HG03280 (cell line): Measurements from ENCODE around the gene CSRNP3.

Experiments used
- ATAC-seq: cut with Tn5 transposase; IDR thresholded peaks from one replicate; pipeline ENCODE4 v1.9.1; 2021; ENCODE audit warnings: mild to moderate bottlenecking, moderate library complexity; ENCODE audit not compliant: unreplicated experiment

CSRNP3 gene

DNA sequence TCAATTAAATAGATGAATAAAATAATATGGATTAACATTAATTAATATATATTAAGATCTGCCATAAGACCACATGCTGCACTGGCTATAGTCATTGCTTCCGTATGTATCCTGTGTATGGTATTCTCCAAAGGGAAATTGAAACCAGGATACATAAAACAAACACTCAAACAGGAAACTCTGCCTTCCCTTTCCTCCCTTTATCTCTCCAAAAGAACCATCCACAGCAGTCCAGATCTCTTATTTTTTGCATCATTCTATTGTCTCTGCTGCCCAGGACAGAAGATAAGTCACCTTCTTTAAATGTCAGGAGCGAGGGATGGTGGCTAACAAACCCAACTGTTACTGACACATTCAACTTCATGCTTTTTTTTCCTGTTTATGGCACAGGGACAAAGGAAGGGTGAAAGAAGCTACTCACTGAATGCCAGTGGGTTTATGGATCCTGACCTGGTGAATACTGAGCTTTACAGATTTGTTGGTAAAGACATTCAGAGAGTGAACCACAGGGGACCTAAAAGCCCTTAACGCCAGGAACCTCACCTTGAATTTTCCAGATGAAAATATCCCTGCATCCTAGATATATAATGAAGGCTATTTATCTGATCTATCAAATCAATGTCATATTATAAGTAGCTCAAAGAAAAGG, 67.5 kb downstream of the CSRNP3 start:
- no peak for ATAC-seq

DNA sequence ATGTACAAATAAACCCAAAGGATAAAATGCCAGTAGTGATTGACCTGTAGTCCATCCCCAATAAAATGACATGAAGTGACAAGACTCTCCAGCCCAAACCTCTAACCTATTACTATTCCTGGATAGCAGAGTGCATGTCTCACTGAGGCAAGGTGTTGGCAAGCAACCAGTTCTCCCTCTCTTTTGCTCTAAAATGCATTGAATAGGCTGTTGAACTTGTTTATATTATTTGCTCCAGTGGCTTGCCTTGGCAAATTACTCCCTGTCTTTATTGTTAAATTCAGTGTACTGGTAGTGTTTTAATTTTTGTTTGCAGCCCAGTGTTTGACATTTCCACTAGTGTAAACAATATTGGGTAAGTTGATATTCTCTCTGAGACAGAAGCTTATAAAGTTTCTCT, 70.5 kb downstream of the CSRNP3 start:
- ATAC-seq: no peak

DNA sequence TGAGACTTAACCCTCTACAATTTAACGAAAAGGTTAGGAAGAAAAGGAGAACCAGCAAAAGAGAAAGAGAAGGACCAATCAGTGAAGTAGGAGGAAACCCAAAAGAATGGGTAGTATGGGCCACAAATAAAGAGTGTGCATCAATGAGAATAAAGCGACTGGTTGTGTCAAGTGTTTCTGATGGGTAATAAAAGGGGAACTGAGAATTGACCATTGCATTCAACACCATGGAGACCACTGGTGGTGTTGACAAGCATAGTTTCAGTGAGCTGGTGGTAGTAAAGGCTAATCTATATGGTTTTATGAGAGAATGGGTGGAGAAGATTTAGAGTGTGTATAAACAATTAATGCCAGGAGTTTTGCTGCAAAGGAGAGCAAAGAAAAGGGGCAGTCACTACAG, 75.4 kb downstream of the CSRNP3 start:
- peak; percentile 92 for ATAC-seq

DNA sequence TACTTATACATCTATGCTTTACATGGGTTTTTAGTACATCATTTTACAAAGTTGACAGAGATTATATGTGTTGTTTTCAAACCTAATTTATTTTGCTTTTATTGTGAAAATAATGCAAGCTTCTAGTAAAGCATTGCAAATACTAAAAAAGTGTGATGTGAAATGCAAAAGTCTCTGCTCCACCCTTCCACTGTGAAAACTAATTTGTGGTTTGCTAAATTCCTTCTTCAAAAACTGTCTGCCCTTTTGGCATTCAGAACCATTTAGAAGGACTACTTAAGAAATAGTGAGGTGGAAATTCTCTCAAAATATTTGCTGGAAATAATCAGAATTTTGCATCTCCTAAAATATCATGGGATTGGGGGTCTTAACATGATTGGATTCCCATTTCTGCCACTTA, 78.4 kb downstream of the CSRNP3 start:
- no peak for ATAC-seq

DNA sequence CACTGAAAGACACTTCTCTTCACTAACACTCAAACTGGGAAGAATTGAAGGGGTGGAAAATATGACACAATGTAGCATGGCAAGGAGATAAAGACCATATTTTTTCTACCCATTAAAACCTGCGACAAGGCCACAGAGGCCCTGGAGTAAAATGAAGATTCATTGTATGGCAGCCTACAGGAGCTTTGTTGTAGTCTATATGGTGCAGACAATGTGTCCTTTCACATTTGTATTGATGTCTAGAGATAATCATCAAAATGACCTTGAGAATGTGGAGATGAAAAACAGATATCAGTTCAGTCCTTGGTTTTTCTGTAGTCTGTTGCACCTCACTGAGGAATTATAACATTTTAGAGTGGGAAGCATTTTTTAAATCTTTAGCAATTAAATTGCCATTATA, 80.1 kb downstream of the CSRNP3 start:
- ATAC-seq: no peak

DNA sequence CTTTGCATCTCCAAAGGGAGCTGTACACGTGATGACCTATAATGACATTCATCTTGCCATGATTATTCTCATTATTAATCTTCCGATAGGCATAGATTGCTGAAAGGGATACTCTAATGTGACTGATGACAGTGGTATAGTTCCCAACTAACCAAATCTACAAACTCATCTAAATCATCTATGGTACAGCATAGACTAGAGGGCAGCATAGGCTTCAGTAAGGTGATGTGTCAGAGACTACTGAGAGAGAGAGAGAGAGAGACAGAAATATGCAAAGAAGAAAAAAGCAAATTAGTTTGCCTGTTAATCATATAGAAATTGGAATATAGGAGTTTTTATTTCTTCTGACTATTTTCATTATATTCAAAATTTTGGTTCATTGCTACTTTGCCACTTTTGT, 89.3 kb downstream of the CSRNP3 start:
- ATAC-seq: no peak

DNA sequence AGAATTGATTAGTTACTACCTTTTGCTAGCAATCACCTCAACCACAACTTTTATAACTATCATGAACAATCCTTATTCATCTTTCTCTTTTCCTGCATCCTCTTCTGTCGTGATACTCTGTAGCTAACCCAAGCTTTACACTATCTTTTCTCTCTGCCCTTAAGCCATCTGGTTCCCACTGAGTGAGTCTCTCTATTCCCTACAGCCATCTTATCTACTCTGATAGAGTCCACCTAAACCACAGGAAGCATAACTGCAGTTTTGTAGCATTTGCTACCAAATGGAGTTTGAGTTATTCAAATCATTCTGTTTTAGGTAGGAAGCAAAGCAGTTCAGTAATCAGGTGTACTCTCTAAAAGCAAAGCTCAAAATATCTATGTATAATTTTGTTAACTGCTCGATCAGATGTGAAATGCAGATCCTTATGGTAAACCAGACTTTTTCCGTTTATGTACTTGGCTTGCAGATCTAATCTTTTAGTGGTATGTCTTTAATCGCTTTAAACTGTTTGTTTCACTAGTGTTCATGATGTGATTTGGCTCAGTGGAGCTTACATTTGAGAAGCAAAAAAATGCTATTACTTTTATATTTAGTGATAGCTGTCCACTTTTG, 91.0 kb downstream of the CSRNP3 start:
- no peak for ATAC-seq

DNA sequence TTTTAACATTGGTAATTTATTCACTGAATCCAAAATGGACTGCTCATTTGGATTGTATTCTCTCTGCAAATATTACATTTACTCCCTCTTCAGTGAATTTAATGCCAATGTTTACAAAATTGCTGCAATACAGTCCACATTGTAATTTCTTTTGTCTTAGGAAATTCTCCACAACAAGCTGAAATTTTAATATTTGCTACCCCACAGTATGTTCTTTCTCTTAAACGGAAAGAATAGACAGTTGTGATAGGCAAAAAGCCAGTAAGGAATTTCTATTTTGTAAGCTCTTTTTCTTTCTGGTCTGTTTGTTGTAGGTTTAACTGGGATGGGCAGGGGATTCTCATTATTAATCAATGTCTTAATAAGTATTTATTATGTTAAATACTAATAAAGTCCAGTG, 92.0 kb downstream of the CSRNP3 start:
- ATAC-seq: no peak

DNA sequence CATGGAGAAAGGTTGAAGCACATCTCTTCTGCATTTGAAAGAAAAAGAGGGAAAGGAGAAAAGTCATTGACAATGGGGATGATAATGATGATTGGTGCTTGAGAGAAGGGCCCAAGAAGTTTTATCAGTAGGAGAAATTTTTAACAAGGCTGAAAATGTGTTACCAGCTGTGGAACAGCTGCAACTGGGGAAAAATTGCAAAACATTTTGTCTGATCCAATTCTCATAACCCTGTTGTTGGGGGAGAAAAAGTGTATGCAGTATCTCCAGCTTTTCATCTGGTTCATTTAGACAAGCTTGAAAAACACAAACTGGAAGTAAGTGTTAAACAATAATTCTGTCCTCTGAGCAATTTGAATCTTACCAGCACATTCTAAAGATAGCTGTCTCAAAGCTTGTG, 92.7 kb downstream of the CSRNP3 start:
- ATAC-seq: no peak

DNA sequence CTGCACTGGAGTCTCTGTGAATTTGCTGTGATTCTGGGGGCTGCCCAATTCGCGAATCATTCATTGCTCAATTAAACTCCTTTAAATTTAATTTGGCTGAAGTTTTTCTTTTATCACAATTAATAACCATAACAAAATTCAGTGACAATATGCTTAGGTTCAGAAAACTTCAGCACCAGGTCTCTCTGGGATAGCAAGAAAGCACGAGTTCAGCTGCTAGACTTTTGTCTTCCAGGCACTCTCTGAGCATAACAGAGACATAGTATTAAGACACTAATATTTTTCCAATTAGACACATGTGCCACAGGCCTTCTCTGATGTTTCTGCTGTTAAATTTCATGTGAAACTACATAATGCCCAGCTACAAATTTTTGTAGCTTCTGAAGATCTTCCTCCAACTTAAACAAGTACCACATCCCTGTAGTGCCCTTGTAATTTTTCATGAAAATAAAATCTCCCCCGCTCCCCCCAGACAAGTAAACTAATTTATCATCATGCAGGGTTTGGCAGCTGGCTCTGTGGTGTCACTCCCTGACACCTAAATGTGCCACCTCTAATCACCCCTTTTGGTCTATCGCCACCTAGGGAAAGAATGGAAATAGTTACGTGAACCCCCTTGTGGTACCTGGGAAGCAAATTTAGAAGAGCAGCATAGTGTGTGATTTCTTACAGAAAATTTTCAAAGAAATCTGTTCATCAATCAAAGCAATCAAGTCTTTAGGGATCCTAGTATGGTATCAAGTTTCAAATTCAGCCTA, 94.1 kb downstream of the CSRNP3 start:
- no peak for ATAC-seq

DNA sequence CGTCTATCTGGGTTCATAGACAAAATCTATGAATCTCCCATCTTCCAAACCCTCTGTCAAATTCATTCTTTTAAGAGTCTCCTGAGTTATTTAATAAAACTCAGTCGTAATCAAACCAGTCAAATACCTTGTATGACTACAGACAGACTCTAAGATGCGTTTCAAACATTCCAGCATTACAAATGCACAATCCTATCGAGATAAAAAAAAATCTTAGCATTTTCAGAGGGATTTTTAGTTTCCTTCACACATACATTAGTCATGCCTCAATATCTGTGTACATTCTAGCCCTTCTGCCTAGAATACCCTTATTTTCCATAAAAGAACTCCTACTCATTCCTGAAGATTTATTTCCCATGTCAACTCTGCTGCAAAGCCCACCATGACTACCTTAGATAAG, 96.5 kb downstream of the CSRNP3 start:
- ATAC-seq: no peak

DNA sequence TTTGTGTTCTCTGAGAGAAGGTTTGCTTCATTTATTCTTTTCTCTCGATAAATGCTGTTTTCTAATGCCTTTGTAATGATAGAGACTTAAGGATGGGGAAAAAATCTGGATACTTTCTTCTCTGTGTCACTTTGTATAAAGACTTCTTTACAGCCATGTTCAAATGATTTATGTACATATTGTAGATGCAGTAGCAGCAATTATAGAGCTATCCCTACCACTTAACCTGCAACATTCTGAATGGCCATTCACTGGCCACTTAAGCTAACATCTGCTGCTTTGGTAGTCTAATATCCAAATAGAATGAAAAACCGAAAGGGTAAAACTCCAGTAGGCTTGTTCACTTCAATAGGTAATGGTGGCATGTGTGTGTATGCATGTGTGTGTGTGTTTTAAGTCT, 97.8 kb downstream of the CSRNP3 start:
- no peak for ATAC-seq

DNA sequence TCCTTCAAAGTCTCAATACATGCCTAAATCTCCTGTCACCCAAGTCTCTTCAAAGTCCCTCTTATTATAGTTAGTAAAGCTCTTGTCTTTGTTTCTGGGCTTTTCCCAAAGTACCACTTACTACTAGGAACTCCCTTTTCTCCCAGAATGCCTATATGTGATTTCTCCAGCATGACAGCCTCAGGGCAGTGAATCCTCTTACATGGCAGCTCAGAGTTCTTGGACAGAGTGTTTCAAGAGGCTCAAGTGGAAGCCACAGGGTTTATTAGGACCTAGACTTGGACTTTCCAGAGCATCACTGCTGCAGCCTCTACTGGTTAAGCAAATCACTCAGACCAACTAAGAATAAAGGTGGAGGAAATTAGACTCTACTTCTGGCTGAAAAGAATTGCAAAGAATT, 98.9 kb downstream of the CSRNP3 start:
- ATAC-seq: no peak

DNA sequence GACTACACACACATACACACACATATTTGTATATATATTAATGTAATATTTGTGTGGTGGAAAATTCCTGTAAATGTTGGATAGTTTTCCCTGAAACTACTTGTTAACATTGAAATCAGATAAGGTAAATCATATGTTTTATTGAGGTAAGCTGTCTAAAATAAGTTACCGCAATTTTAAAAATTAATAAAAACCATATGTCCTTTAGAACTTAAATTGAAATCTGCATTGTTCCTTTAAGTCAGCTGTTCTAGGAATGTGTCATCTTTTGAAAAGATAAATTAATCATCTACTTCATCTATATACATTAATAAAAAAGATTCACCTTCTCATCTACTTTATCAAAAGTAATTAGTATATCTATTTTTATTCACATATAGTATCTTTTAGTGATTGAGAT, 102.0 kb downstream of the CSRNP3 start:
- ATAC-seq: no peak

DNA sequence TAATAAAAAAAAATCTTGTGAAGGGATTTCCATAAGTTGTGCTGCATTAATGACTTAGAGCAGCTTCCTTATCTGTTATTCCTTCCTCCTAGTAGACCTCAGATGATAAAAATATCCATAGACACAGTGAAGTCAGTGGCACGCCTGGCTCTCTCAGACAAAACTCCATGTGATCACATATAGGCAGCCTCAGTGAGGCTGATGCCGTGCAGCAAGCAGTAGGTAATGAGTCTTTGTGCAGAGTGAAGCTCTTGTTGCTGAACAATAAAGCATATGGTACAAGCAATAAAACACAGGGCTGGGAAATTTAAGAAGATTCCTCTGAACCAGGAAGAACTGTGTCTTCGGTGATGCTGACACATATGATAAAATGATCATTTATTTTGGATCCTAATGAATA, 102.7 kb downstream of the CSRNP3 start:
- ATAC-seq: no peak

DNA sequence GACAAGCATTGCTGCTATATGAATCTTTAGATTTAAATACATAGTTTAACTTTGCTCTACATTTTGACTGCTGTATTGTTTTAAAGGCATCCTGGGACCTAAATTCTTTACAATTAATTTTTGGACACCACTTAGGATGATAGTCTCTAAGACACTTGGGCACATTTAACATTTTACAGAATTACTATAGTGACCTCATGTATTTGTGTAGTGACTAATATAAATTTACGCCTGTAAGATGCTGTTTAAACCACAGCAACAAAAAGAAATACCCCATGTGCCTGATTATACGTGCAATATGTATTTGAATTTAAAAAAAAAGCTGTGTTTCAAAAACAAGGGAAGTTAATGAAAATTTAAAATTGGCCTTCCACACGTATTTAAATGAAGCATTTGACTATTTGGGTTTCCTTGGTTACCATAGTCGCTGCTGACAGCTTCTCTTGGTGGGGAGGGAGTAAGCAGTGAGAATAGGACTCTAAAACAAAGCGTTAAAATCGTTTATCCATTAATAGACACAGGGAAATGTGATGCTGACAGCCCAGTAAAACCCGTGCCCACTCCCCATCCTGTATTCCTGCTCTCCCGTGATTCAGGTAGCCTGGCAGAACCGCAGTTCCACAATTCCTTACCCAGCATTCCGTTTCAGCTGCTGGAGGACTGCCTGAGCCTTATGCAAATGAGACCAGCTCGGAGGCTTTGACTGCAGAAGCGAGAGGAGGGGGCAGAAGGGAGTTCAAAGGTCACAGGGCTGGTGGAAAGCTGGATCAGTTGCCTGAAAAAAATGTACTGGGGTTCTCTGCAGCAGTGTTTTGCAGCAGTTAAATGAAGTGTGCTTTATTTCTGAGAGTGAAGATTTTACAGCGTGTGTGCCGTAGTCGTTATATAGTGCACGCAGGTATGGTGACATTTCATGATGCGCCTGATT, 104.3 kb downstream of the CSRNP3 start:
- ATAC-seq: no peak

DNA sequence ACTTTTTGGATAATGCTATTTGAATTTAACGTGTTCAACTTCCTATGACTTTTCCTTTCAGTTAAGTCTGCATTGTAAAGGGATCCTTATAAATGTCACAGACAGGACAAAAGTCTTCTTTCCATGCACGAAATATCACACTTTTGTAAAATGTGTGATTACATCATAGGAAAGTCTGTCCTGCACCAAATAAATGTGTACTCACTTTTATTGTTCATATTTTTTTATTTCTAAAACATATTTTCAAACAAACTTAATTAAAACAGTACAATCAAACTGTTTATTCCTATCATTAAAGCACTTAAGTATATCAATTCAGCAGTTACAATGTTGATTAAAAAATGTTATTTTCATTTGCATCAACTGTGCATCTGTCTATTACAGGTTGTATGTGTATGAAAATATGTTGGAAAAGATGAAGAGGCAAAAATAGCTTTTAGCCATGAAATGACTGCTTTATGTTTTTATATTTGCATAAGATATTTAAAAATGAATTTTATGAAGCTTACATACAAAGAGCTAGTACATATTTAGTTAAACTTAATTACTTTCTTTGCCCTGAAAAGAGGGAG, 105.6 kb downstream of the CSRNP3 start:
- no peak for ATAC-seq

DNA sequence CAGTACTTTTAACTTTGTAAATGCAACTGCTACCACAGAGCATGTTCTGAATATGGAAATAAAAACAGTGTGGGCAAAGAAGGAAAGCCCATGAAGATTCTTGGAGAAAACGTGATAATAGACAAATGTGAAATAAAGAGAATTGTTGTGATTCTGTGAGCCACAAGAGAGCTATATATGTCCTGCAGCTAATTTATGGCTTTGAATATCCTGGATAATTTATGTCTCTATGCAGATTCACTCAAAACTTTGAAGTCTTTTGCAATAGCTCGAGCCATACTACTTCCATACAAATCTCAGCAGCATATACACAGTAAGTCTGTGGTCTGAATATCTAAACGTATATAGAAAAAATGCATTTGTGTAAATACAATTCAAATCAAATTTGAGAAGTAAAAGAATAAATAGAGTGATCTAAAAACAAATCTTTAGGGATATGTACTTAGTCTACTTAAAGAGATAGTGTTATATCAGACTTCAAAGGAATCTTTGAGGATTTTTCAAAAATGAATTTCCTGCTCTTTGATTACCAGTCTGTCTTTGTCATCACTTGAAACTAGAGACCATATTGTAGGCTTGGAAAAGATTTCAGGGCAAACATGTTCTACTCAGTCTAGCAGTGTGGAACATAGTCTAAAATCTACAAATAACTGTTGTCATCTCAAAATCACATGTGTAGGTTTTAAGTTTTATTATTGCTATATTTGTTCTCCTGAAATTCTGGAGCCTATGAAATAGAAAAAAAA, 107.1 kb downstream of the CSRNP3 start:
- no peak for ATAC-seq

DNA sequence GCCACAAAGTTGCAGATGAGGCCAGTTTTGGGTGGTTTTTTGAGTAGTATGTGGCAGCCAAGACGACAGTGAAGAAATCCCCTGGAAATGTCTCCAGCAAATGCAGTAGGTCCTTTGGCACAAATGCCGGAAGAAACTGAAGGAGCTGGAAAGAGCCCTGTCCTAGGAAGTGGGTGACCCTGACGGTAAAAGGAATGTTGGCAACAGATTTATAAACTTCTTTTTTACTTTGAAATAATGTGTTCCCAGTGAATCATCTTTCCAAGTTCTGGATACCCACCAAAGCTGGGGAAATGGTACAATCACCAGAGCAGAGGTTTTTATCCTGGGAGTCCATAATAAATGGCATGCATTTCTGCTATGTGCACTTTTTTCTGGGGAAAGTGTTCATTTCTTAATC, 112.9 kb downstream of the CSRNP3 start:
- no peak for ATAC-seq

DNA sequence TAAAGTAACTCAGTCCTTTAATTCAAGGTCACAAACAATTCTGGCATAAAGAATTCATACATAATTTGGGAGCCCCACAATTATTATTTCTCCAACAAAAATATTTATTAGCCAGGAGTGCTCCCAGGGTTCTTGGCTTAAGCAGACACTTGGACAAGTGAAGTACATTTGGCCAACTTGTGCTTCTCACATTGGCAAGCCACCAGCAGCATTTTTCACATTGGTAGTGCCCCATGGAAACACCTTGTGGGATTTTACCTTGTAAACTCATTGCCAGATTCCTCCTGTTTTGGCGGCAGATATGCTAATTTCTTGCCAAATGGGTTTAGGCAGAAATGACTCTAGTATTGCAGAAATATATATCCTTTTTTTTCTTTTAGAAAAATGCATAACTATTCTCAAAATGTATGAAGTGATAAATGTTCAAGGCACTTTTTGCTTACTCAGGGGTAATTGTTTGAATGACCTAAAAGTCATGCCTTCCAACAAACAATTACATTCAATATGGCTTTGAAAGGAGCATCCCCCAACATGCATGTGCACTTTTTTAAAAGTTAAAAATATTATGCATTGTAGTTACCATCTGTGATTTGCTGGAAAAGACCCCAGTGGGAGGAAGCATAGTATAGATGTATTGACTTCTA, 113.5 kb downstream of the CSRNP3 start:
- ATAC-seq: no peak
